B cell (primary cell): ENCODE data around the gene IL10.

Experiments
- CTCF ChIP-seq: fragments of 200-600 bp; IDR thresholded peaks from one replicate; pipeline ENCODE4 v1.8.0; 2022; ENCODE audit warnings: antibody characterized with exemption, mild to moderate bottlenecking
- EZH2 ChIP-seq: IDR thresholded peaks from 2 replicates; pipeline ENCODE4 v1.6.1; 2012; ENCODE audit warnings: borderline replicate concordance, low read depth, mild to moderate bottlenecking, moderate library complexity, low read length; ENCODE audit not compliant: insufficient read depth, poor library complexity, severe bottlenecking

- no peak for TF ChIP-seq CTCF
- no peak for TF ChIP-seq EZH2
These were observed 42.8 kb downstream of the IL10 start for GRCh38 chr1:206729507-206729906.
